ENCODE results near the gene CELF6.

DNA sequence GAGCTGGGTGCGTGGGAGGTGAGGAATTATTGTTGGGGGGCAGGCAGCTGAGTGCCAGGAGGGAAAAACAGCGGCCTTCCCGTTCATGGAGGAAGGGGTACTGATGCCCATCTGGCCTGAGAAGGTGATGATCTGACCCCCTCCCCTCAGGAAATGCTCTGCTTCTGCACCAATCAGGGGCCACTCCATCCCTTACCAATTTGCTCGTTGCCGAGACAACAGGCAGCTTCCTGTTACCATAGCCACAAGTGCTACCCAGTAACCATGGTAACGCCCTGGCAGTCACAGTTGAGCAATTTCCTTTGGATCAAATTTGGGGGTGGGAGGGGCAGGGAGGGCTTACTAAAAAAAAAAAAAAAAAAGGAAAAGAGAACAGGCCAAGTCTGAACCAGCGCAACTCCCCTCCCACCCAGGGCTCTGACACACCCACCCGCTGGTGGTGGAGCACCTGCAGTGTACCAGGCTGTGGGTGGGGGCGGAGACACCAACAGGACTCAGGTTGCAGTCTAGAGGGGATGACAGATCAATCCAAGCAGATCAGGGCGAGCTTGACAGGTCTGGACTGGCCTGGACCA lies 13.7 kb downstream of the CELF6 start:
- TF ChIP-seq, protein P1, sequence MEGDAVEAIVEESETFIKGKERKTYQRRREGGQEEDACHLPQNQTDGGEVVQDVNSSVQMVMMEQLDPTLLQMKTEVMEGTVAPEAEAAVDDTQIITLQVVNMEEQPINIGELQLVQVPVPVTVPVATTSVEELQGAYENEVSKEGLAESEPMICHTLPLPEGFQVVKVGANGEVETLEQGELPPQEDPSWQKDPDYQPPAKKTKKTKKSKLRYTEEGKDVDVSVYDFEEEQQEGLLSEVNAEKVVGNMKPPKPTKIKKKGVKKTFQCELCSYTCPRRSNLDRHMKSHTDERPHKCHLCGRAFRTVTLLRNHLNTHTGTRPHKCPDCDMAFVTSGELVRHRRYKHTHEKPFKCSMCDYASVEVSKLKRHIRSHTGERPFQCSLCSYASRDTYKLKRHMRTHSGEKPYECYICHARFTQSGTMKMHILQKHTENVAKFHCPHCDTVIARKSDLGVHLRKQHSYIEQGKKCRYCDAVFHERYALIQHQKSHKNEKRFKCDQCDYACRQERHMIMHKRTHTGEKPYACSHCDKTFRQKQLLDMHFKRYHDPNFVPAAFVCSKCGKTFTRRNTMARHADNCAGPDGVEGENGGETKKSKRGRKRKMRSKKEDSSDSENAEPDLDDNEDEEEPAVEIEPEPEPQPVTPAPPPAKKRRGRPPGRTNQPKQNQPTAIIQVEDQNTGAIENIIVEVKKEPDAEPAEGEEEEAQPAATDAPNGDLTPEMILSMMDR (IDR thresholded peaks at IDR 0.05), result no peak
- TF ChIP-seq POLR2A (IDR thresholded peaks at IDR 0.05), result no peak
